H9 (cell line): Measurements from ENCODE around the gene MPG. TPM values are rescaled to one million over a fixed set of nuclear protein-coding genes. Genes with fewer than 3 reads are reported as not detected.

Experiments used
- DNase-seq: peaks from one replicate; pipeline ENCODE4 v3.0.0-alpha.2; 2017
- H2AFZ ChIP-seq: one replicate; pipeline ENCODE4 v1.6.1; 2013; ENCODE audit warnings: mild to moderate bottlenecking, low read length, control low read depth, moderate library complexity
- H2AK5ac ChIP-seq: 2 replicates; pipeline ENCODE4 v1.6.1; 2013; ENCODE audit warnings: low read length, control low read depth, mixed read lengths; ENCODE audit not compliant: insufficient read length
- H2BK120ac ChIP-seq: one replicate; pipeline ENCODE4 v1.6.1; 2013; ENCODE audit warnings: low read depth, mild to moderate bottlenecking, low read length, control low read depth, inconsistent platforms; ENCODE audit not compliant: poor library complexity, severe bottlenecking
- H2BK12ac ChIP-seq: 2 replicates; pipeline ENCODE4 v1.6.1; 2013; ENCODE audit warnings: low read length, control low read depth, mixed read lengths, low read depth; ENCODE audit not compliant: insufficient read length
- H2BK15ac ChIP-seq: 2 replicates; pipeline ENCODE4 v1.6.1; 2013; ENCODE audit warnings: low read depth, low read length, control low read depth
- H2BK20ac ChIP-seq: one replicate; pipeline ENCODE4 v1.6.1; 2013; ENCODE audit warnings: low read depth, mild to moderate bottlenecking, low read length, control low read depth, inconsistent platforms; ENCODE audit not compliant: poor library complexity, severe bottlenecking
- H2BK5ac ChIP-seq: 2 replicates; pipeline ENCODE4 v1.6.1; 2013; ENCODE audit warnings: low read length, control low read depth, mixed read lengths; ENCODE audit not compliant: insufficient read length
- H3K14ac ChIP-seq: 2 replicates; pipeline ENCODE4 v1.6.1; 2013; ENCODE audit warnings: low read length, control low read depth; ENCODE audit not compliant: insufficient read depth
- H3K18ac ChIP-seq: 2 replicates; pipeline ENCODE4 v1.6.1; 2013; ENCODE audit warnings: low read depth, mild to moderate bottlenecking, mixed read lengths, low read length, control low read depth; ENCODE audit not compliant: insufficient read length
- H3K23ac ChIP-seq: 2 replicates; pipeline ENCODE4 v1.6.1; 2013; ENCODE audit warnings: low read length, control low read depth, mixed read lengths, low read depth; ENCODE audit not compliant: insufficient read length
- H3K23me2 ChIP-seq: 2 replicates; pipeline ENCODE4 v1.6.1; 2013; ENCODE audit warnings: low read depth, mild to moderate bottlenecking, mixed read lengths, low read length, control low read depth; ENCODE audit not compliant: insufficient read length, poor library complexity, severe bottlenecking
- H3K27ac ChIP-seq: 2 replicates; pipeline ENCODE4 v1.5.1; 2013; ENCODE audit warnings: low read length, control low read depth, mixed read lengths, low read depth; ENCODE audit not compliant: insufficient read length
- H3K27me3 ChIP-seq: 2 replicates; pipeline ENCODE4 v1.6.1; 2013; ENCODE audit warnings: low read length, control low read depth, inconsistent platforms; ENCODE audit not compliant: insufficient read depth
- H3K4ac ChIP-seq: 2 replicates; pipeline ENCODE4 v1.6.1; 2013; ENCODE audit warnings: low read depth, mild to moderate bottlenecking, control low read depth, inconsistent platforms, low read length, moderate library complexity
- H3K4me1 ChIP-seq: 2 replicates; pipeline ENCODE4 v1.6.1; 2013; ENCODE audit warnings: low read length, control low read depth, inconsistent platforms; ENCODE audit not compliant: insufficient read depth
- H3K4me2 ChIP-seq: 2 replicates; pipeline ENCODE4 v1.6.1; 2013; ENCODE audit warnings: low read length, control low read depth, mixed read lengths; ENCODE audit not compliant: insufficient read length, insufficient read depth
- H3K56ac ChIP-seq: 2 replicates; pipeline ENCODE4 v1.6.1; 2013; ENCODE audit warnings: low read depth, mild to moderate bottlenecking, mixed read lengths, low read length, control low read depth; ENCODE audit not compliant: insufficient read length
- H3K79me1 ChIP-seq: 2 replicates; pipeline ENCODE4 v1.6.1; 2013; ENCODE audit warnings: low read depth, mild to moderate bottlenecking, moderate library complexity, low read length, control low read depth, inconsistent platforms; ENCODE audit not compliant: insufficient read depth, poor library complexity, severe bottlenecking
- H3K79me2 ChIP-seq: 2 replicates; pipeline ENCODE4 v1.6.1; 2013; ENCODE audit warnings: low read length, control low read depth, inconsistent platforms; ENCODE audit not compliant: insufficient read depth
- H3K9ac ChIP-seq: 2 replicates; pipeline ENCODE4 v1.6.1; 2013; ENCODE audit warnings: low read length, control low read depth, mixed read lengths; ENCODE audit not compliant: insufficient read length; ENCODE audit errors: extremely low read depth
- H3K9me3 ChIP-seq: one replicate; pipeline ENCODE4 v1.6.1; 2013; ENCODE audit warnings: low read depth, low read length, inconsistent platforms; ENCODE audit not compliant: control insufficient read depth
- H3T11ph ChIP-seq: one replicate; pipeline ENCODE4 v1.6.1; 2013; ENCODE audit warnings: mild to moderate bottlenecking, low read length, control low read depth, inconsistent platforms
- H4K20me1 ChIP-seq: one replicate; pipeline ENCODE4 v1.6.1; 2013; ENCODE audit not compliant: control insufficient read depth, insufficient read length, insufficient read depth
- H4K5ac ChIP-seq: 2 replicates; pipeline ENCODE4 v1.6.1; 2013; ENCODE audit warnings: low read depth, mild to moderate bottlenecking, mixed read lengths, low read length, control low read depth; ENCODE audit not compliant: insufficient read length
- H4K8ac ChIP-seq: replicated peaks from 2 replicates; pipeline ENCODE4 v1.6.1; 2013; ENCODE audit warnings: low read length, control low read depth, mixed read lengths, low read depth; ENCODE audit not compliant: insufficient read length
- H4K91ac ChIP-seq: 2 replicates; pipeline ENCODE4 v1.6.1; 2013; ENCODE audit warnings: low read depth, mild to moderate bottlenecking, moderate library complexity, mixed read lengths, low read length, control low read depth; ENCODE audit not compliant: insufficient read length
- H3K27ac Mint-ChIP-seq, 3 experiments: 2 replicates in 2 of 3; 3 replicates in 1 of 3; pipeline ENCODE4 v1.8.0; 2020 to 2021; ENCODE audit warnings: mixed read lengths in 3 of 3, mild to moderate bottlenecking in 1 of 3, moderate library complexity in 1 of 3
- H3K27me3 Mint-ChIP-seq: 2 replicates; pipeline ENCODE4 v1.8.0; 2021; ENCODE audit warnings: low read depth, mild to moderate bottlenecking, moderate library complexity, mixed read lengths
- H3K36me3 Mint-ChIP-seq, 3 experiments: 2 replicates in 2 of 3; 3 replicates in 1 of 3; pipeline ENCODE4 v1.8.0; 2020 to 2021; ENCODE audit warnings: low read depth in 3 of 3, mixed read lengths in 3 of 3; ENCODE audit not compliant: insufficient read depth in 1 of 3
- H3K4me1 Mint-ChIP-seq, 2 experiments: 2 replicates each; pipeline ENCODE4 v1.8.0; 2020; ENCODE audit warnings: mixed read lengths in 2 of 2
- H3K4me3 Mint-ChIP-seq, 2 experiments: 2 replicates in 1 of 2; 3 replicates in 1 of 2; pipeline ENCODE4 v1.8.0; 2020 to 2021; ENCODE audit warnings: mild to moderate bottlenecking in 2 of 2, mixed read lengths in 2 of 2, moderate library complexity in 1 of 2
- H3K9me3 Mint-ChIP-seq, 2 experiments: 2 replicates in 1 of 2; 3 replicates in 1 of 2; pipeline ENCODE4 v1.8.0; 2020; ENCODE audit warnings: mild to moderate bottlenecking in 2 of 2, mixed read lengths in 2 of 2, moderate library complexity in 1 of 2
- WGBS: extraction: QIAGEN DNeasy Blood & Tissue Kit; methylation state at CpG from one replicate; pipeline ENCODE4 v1.1.7; 2013; ENCODE audit warnings: missing lambda C conversion rate, low lambda C conversion rate, mixed read lengths; ENCODE audit not compliant: insufficient read length; ENCODE audit errors: extremely low coverage; 5-methylcytosine and 5-hydroxymethylcytosine counted together
- total RNA-seq: library from RNA; stranded (reverse); gene quantifications from 2 replicates; pipeline ENCODE4 v1.2.1, GENCODE V29; 2021
- TF ChIP-seq, protein P1 (sequence below): fragments of 200-600 bp; sonication (generic); conservative IDR thresholded peaks from 3 replicates; pipeline ENCODE4 v1.8.0; 2021; ENCODE audit warnings: antibody characterized with exemption, mild to moderate bottlenecking

MPG gene
- total RNA-seq, 1 experiment from 2014 or later = 39.1 TPM

DNA sequence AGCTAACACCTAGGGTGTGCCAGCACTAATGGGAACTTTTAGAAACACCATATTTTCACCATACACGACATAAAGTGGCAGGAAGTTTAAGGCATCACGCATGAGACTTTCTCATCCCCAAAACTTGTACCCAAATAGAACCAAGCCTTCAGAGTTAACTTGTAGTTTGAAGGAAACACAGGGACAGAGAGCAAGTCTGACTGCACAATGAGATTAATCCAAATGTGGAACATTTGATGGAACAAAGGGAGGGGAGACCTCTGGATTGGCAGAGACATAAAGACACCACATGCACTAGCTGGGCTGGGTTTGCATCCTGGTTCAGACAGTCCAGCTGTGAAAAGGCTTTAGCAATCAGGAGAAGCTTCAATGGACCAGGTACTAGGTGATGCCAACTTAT is 36.3 kb downstream of the MPG start:
- H3K4me2 ChIP-seq = no peak overlapping the region
- no peaks in the 10 kb centered on the region for H3K79me1 ChIP-seq
- H3K4me3 Mint-ChIP-seq = no peak overlapping the region
- DNase-seq = no peak
- H2AK5ac ChIP-seq = no peak overlapping the region
- H3K27me3 Mint-ChIP-seq = no peaks in the 10 kb centered on the region
- H3K27me3 ChIP-seq = no peaks in the 10 kb centered on the region
- H3K56ac ChIP-seq = no peak overlapping the region
- no peak overlapping the region for H3K23ac ChIP-seq
- no peak overlapping the region for H2AFZ ChIP-seq
- H3K27ac Mint-ChIP-seq = peak overlapping the region in 1 of 3 experiments; percentile 7; a peak in 2 of 7 replicates
- no peak overlapping the region for H4K8ac ChIP-seq
- no peaks in the 10 kb centered on the region for H3K79me2 ChIP-seq
- TF ChIP-seq, protein P1, sequence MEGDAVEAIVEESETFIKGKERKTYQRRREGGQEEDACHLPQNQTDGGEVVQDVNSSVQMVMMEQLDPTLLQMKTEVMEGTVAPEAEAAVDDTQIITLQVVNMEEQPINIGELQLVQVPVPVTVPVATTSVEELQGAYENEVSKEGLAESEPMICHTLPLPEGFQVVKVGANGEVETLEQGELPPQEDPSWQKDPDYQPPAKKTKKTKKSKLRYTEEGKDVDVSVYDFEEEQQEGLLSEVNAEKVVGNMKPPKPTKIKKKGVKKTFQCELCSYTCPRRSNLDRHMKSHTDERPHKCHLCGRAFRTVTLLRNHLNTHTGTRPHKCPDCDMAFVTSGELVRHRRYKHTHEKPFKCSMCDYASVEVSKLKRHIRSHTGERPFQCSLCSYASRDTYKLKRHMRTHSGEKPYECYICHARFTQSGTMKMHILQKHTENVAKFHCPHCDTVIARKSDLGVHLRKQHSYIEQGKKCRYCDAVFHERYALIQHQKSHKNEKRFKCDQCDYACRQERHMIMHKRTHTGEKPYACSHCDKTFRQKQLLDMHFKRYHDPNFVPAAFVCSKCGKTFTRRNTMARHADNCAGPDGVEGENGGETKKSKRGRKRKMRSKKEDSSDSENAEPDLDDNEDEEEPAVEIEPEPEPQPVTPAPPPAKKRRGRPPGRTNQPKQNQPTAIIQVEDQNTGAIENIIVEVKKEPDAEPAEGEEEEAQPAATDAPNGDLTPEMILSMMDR = no peak
- H2BK15ac ChIP-seq = no peak overlapping the region
- WGBS = no CpG with 5 or more reads among the region's 2 CpGs
- H2BK120ac ChIP-seq = no peak overlapping the region
- no peak overlapping the region for H4K5ac ChIP-seq
- H3K36me3 Mint-ChIP-seq = peaks cover 5 to 54% (median 33%) of the 10 kb centered on the region in 3 experiments; a peak in 6 of 7 replicates
- H4K20me1 ChIP-seq = no peaks in the 10 kb centered on the region
- no peak overlapping the region for H2BK20ac ChIP-seq
- no peak overlapping the region for H2BK12ac ChIP-seq
- H3K9ac ChIP-seq = no peak overlapping the region
- H3K23me2 ChIP-seq = no peaks in the 10 kb centered on the region
- H3K18ac ChIP-seq = no peak overlapping the region
- H3K4ac ChIP-seq = no peak overlapping the region
- H3K14ac ChIP-seq = no peak overlapping the region
- H3K27ac ChIP-seq = no peak overlapping the region
- H3K4me1 ChIP-seq = peaks cover 2% of the 10 kb centered on the region; the same call in 1 of the 2 replicates
- H3K9me3 Mint-ChIP-seq = no peaks in the 10 kb centered on the region
- no peaks in the 10 kb centered on the region for H3K9me3 ChIP-seq
- peaks cover 6 to 10% of the 10 kb centered on the region in 2 experiments for H3K4me1 Mint-ChIP-seq
- no peak overlapping the region for H4K91ac ChIP-seq
- no peak overlapping the region for H2BK5ac ChIP-seq
- no peak overlapping the region for H3T11ph ChIP-seq
